ENCODE results near the gene MB21D2.

Gene MB21D2

DNA sequence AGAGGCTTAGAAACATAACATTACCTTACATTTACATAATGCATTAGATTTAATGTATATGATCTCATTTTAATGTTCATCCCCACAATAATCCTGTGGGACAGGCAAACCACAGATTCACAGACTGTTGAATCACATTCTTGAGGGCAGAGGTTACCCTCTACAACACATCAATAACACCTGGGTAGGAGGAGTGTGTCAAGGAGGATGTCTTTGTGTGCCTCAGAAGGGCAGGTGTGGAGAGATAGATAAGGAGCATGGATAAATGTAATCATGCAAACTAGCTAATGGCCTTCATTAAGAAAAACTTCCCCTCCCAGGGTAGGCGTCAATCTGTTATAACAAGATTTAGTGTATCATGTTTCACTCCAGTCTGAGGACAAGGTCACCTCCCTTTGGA, 12.9 kb upstream of the MB21D2 start:
- H3K27ac ChIP-seq = no peak overlapping the region
- TF ChIP-seq, protein P1, sequence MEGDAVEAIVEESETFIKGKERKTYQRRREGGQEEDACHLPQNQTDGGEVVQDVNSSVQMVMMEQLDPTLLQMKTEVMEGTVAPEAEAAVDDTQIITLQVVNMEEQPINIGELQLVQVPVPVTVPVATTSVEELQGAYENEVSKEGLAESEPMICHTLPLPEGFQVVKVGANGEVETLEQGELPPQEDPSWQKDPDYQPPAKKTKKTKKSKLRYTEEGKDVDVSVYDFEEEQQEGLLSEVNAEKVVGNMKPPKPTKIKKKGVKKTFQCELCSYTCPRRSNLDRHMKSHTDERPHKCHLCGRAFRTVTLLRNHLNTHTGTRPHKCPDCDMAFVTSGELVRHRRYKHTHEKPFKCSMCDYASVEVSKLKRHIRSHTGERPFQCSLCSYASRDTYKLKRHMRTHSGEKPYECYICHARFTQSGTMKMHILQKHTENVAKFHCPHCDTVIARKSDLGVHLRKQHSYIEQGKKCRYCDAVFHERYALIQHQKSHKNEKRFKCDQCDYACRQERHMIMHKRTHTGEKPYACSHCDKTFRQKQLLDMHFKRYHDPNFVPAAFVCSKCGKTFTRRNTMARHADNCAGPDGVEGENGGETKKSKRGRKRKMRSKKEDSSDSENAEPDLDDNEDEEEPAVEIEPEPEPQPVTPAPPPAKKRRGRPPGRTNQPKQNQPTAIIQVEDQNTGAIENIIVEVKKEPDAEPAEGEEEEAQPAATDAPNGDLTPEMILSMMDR (conservative IDR thresholded peaks at IDR 0.05) = no peak
- no peak for TF ChIP-seq ZFX (IDR thresholded peaks at IDR 0.05)

DNA sequence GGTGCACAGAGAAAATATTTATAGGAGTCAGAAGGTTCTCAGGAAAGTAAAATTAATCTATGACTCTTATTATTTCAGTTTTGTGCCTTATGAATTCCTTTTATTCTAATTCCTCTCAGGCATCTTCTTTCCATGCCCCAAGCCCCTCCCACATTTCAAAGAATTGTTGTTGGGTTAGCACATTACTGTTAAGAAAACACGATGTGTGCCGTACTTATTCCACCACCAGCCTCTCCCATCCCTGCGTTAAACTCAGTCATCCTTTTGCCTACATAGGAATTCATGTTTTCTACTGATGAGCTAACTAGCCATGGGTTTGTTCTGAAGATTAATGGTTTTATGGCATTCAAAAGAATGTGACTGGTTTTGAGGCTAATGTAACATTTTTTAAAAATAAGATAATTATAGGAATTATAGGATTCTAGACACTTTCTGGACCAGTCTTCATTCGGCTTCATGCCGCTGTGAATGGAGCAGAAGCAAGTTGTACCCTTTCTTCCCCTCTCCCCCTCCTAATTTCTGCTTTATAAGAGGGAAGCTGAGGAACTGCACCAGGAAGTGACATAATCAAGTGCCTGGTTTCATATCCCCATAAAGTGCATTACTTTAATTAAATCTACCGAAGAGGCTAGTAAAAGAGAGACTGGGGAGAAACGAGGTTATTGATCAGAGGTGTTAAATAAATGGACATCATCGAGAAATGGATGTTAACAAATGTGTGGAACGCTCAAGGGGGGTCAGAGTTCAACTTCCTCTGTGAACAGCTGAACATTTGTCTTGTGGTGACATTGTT, 12.3 kb upstream of the MB21D2 start:
- no peak overlapping the region for H3K27ac ChIP-seq
- TF ChIP-seq ZFX (IDR thresholded peaks at IDR 0.05) = no peak
- TF ChIP-seq, protein P1 (conservative IDR thresholded peaks at IDR 0.05) = no peak

DNA sequence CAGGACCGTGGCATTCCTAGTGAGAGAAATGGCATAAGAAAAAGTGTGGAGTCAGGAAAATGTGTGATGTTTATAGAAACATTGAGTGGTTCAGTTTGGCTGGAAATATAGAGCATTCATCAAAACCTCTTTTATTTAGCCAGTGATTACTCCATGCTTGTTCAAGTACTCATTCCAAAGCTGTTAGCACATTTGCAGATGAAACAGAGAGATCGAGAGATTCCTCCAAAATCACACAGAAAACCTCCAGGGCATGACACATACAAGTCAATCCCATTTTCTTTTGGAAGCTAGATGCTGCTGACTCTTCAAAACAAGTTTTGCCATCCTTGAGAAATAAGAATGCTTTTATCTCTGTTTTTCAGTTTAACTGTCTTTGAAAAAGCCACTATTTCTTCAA, 11.5 kb upstream of the MB21D2 start:
- H3K27ac ChIP-seq = no peak overlapping the region
- no peak for TF ChIP-seq ZFX (IDR thresholded peaks at IDR 0.05)
- TF ChIP-seq, protein P1 (conservative IDR thresholded peaks at IDR 0.05) = no peak; the same call in 1 of the 2 replicates

DNA sequence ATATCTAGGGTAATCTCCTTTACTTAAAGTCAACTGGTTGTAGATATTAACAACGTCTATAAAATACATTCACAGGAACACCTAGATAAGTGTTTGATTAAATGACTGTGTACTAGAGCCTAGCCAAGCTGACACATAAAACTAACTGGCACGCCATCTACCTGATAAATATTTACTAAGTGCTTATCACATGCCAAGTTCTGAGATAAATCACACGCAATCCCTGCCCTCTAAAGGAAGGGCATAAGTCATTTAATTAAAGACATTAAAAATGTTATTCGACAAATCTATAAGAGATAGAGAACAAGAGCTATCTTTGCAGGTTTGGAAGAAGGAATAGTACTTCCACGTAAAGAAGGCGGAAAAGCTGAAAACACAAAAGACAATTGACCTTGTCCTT, 11.1 kb upstream of the MB21D2 start:
- H3K27ac ChIP-seq = no peak overlapping the region
- TF ChIP-seq, protein P1 (conservative IDR thresholded peaks at IDR 0.05) = no peak; the same call in 1 of the 2 replicates
- TF ChIP-seq ZFX (IDR thresholded peaks at IDR 0.05) = no peak

DNA sequence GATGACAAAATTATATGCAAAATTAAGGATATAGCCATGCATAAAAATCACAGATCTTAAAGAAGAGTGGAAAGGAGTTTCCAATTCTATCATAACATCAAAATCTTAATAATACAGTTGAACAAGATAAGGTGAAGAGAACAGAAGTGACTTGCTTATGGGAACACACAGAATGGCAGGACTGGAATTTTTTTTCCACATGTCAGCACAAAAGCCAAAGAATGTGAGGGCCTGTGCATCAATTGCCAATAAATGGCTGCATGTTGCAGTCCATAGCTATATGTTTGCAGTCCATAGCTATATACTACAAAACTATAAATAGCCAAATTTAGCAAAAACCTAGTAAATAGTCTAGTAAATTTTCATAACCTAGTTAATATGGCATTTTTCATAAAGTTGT, 10.4 kb upstream of the MB21D2 start:
- H3K27ac ChIP-seq = no peak overlapping the region
- no peak for TF ChIP-seq ZFX (IDR thresholded peaks at IDR 0.05)
- TF ChIP-seq, protein P1 (conservative IDR thresholded peaks at IDR 0.05) = no peak

DNA sequence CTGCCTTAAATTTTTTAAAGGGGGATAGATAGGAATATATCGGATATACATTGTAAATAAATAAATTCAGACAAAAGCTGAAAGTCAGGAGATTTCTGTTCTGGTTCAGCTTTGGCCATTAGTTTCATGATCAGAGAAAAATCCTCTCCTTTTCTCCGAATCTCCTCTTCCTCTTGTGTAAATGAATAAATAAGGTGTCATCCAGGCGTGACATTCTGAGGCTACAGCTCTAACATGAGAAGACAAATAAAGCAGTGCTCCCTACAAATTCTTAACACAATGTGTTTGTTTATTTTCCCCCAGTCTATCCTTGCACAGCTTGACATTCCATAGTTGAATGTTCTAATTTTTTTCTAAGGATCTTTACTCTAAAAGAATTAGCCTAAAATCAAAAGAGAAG, 9.4 kb upstream of the MB21D2 start:
- TF ChIP-seq, protein P1 (conservative IDR thresholded peaks at IDR 0.05) = no peak
- TF ChIP-seq ZFX (IDR thresholded peaks at IDR 0.05) = no peak

GRCh38 chr3:192923731-192924130, 6.1 kb upstream of the MB21D2 start:
- TF ChIP-seq, protein P1 (conservative IDR thresholded peaks at IDR 0.05) = no peak
- no peak for TF ChIP-seq ZFX (IDR thresholded peaks at IDR 0.05)
- no peak overlapping the region for H3K27ac ChIP-seq

More for the DNA sequence above, 9.4 kb upstream of the MB21D2 start:
- no peak overlapping the region for H3K27ac ChIP-seq

All from C4-2B (cell line).